ENCODE results near the gene PAX7. TPM values are rescaled to one million over a fixed set of nuclear protein-coding genes. Genes with fewer than 3 reads are reported as not detected.

The PAX7 gene
- total and polyA plus RNA-seq, 4 donors = 0.03 TPM; not detected in 3

- Histone ChIP-seq H3K4me1 (ENCODE audit: control insufficient read depth in 5 of 5, insufficient read depth in 5 of 5, low read length in 5 of 5) (no peaks in the 10 kb centered on the region), H3K9me3 (ENCODE audit: control insufficient read depth in 4 of 4, insufficient read depth in 3 of 4, low read length in 3 of 4) (peaks cover 0 to 8% (median 0%) of the 10 kb centered on the region in 4 donors), H3K9ac (ENCODE audit: insufficient read depth in 1 of 2, low read length in 2 of 2) (no peak overlapping the region), H3K4me3 (no peak overlapping the region), H3K36me3 (ENCODE audit: control insufficient read depth in 4 of 4, insufficient read depth in 4 of 4, low read length in 4 of 4) (no peaks in the 10 kb centered on the region), H3K27ac (ENCODE audit: low read depth in 1 of 2, low read length in 1 of 2) (no peak overlapping the region), H3K27me3 (ENCODE audit: control insufficient read depth in 3 of 3, insufficient read depth in 3 of 3, low read length in 2 of 3) (peaks cover 20 to 93% (median 78%) of the 10 kb centered on the region in 3 donors)
- DNase-seq (no peak), ATAC-seq (ENCODE audit: insufficient read depth, low FRiP score) (no peak)
- no peak for TF ChIP-seq CTCF (IDR thresholded peaks at IDR 0.05; ENCODE audit: control extremely low read depth, extremely low read depth)
- WGBS, 2 donors = 59 to 67% methylated on average over 8 of the region's 8 CpGs
Measured at GRCh38 chr1:18628511-18628910, 2.1 kb upstream of the PAX7 start.

GRCh38 chr1:18629659-18630510 lies 761 bp upstream of the PAX7 start:
- DNase-seq = no peak
- H3K4me3 ChIP-seq = no peak overlapping the region
- TF ChIP-seq CTCF (IDR thresholded peaks at IDR 0.05; ENCODE audit: control extremely low read depth, extremely low read depth) = no peak
- H3K4me1 ChIP-seq (ENCODE audit: control insufficient read depth in 5 of 5, insufficient read depth in 5 of 5, low read length in 5 of 5) = no peaks in the 10 kb centered on the region
- no peaks in the 10 kb centered on the region for H3K36me3 ChIP-seq (ENCODE audit: control insufficient read depth in 4 of 4, insufficient read depth in 4 of 4, low read length in 4 of 4)
- H3K9ac ChIP-seq (ENCODE audit: insufficient read depth in 1 of 2, low read length in 2 of 2) = no peak overlapping the region
- no peak overlapping the region for H3K27ac ChIP-seq (ENCODE audit: low read depth in 1 of 2, low read length in 1 of 2)
- peaks cover 0 to 5% (median 0%) of the 10 kb centered on the region in 4 donors for H3K9me3 ChIP-seq (ENCODE audit: control insufficient read depth in 4 of 4, insufficient read depth in 3 of 4, low read length in 3 of 4)
- 8 to 11% methylated on average over 39 of the region's 39 CpGs for WGBS, 2 donors
- H3K27me3 ChIP-seq (ENCODE audit: control insufficient read depth in 3 of 3, insufficient read depth in 3 of 3, low read length in 2 of 3) = peaks cover 26 to 93% (median 83%) of the 10 kb centered on the region in 3 donors
- ATAC-seq (ENCODE audit: insufficient read depth, low FRiP score) = no peak

- H3K9me3 ChIP-seq (ENCODE audit: control insufficient read depth in 4 of 4, insufficient read depth in 3 of 4, low read length in 3 of 4) = peaks cover 0 to 3% (median 0%) of the 10 kb centered on the region in 4 donors
- H3K4me3 ChIP-seq = no peak overlapping the region
Measured at GRCh38 chr1:18631496-18632217, 1.0 kb downstream of the PAX7 start.

More at GRCh38 chr1:18631496-18632217, 1.0 kb downstream of the PAX7 start:
- no peak for TF ChIP-seq CTCF (IDR thresholded peaks at IDR 0.05; ENCODE audit: control extremely low read depth, extremely low read depth)
- DNase-seq (peak in 1 of 3 donors; percentile 24), ATAC-seq (ENCODE audit: insufficient read depth, low FRiP score) (no peak)
- 2 to 4% methylated on average over 52 to 53 of the region's 53 CpGs for WGBS, 2 donors
- Histone ChIP-seq H3K36me3 (ENCODE audit: control insufficient read depth in 4 of 4, insufficient read depth in 4 of 4, low read length in 4 of 4) (no peaks in the 10 kb centered on the region), H3K27ac (ENCODE audit: low read depth in 1 of 2, low read length in 1 of 2) (no peak overlapping the region), H3K27me3 (ENCODE audit: control insufficient read depth in 3 of 3, insufficient read depth in 3 of 3, low read length in 2 of 3) (peaks cover 33 to 93% (median 80%) of the 10 kb centered on the region in 3 donors), H3K9ac (ENCODE audit: insufficient read depth in 1 of 2, low read length in 2 of 2) (no peak overlapping the region), H3K4me1 (ENCODE audit: control insufficient read depth in 5 of 5, insufficient read depth in 5 of 5, low read length in 5 of 5) (no peaks in the 10 kb centered on the region)
